Stimulated activated CD4-positive, alpha-beta T cell treated with anti-CD3 and anti-CD28 coated beads, Interleukin-4, amount 100 ng/mL, for 24 hours (primary cell): ENCODE data around the gene COX8A.

Experiments used
- DNase-seq: peaks from one replicate; pipeline ENCODE4 v3.0.0-alpha.2; 2020

Gene COX8A

GRCh38 chr11:64003807-64004589 is 29.6 kb downstream of the COX8A start:
- no peak for DNase-seq

- DNase-seq = no peak
Measured at GRCh38 chr11:64004590-64004984, 30.2 kb downstream of the COX8A start.

- no peak for DNase-seq
Measured at GRCh38 chr11:64005691-64006090, 31.3 kb downstream of the COX8A start.

- no peak for DNase-seq
Measured at GRCh38 chr11:64006398-64006797, 32.0 kb downstream of the COX8A start.

- DNase-seq = no peak
Measured at GRCh38 chr11:64007160-64007628, 32.8 kb downstream of the COX8A start.

GRCh38 chr11:64007629-64008282 is 33.3 kb downstream of the COX8A start:
- DNase-seq = no peak

- no peak for DNase-seq
Measured at GRCh38 chr11:64008283-64008913, 34.0 kb downstream of the COX8A start.

- no peak for DNase-seq
Measured at GRCh38 chr11:64008914-64009633, 34.7 kb downstream of the COX8A start.

- DNase-seq = no peak
Measured at GRCh38 chr11:64009710-64010109, 35.3 kb downstream of the COX8A start.

GRCh38 chr11:64010783-64011182 is 36.4 kb downstream of the COX8A start:
- DNase-seq = no peak

GRCh38 chr11:64011371-64011770 is 37.0 kb downstream of the COX8A start:
- no peak for DNase-seq

GRCh38 chr11:64013141-64013896 is 38.9 kb downstream of the COX8A start:
- DNase-seq = no peak

- no peak for DNase-seq
Measured at GRCh38 chr11:64014356-64014755, 39.9 kb downstream of the COX8A start.

GRCh38 chr11:64015510-64015909 is 41.1 kb downstream of the COX8A start:
- no peak for DNase-seq

- no peak for DNase-seq
Measured at GRCh38 chr11:64015935-64016845, 41.8 kb downstream of the COX8A start.

- DNase-seq = no peak
Measured at GRCh38 chr11:64017945-64018224, 43.5 kb downstream of the COX8A start.

- DNase-seq = no peak
Measured at GRCh38 chr11:64018310-64018709, 43.9 kb downstream of the COX8A start.

GRCh38 chr11:64019106-64020037 is 45.0 kb downstream of the COX8A start:
- no peak for DNase-seq

- no peak for DNase-seq
Measured at GRCh38 chr11:64020976-64021756, 46.7 kb downstream of the COX8A start.

- no peak for DNase-seq
Measured at GRCh38 chr11:64021757-64022093, 47.3 kb downstream of the COX8A start.
